Measurements from ENCODE around the gene TMEM213. TPM values are rescaled to one million over a fixed set of nuclear protein-coding genes. Genes with fewer than 3 reads are reported as not detected.

The TMEM213 gene
- total and polyA plus RNA-seq, 9 of the 15 experiments (the other 6 are each of a cell fraction or from before 2014, with no cell fraction given) = not detected

- TF ChIP-seq MLX (CRISPR knock-in tag; conservative IDR thresholded peaks at IDR 0.05) (no peak), ZNF232 (CRISPR knock-in tag; IDR thresholded peaks at IDR 0.05) (no peak), CTCF (IDR thresholded peaks at IDR 0.05 in 2 of 3, conservative IDR thresholded peaks at IDR 0.05 in 1 of 3; ENCODE audit: insufficient read depth in 2 of 3, low read depth in 1 of 3, low read length in 3 of 3) (no peak), GTF3C2 (IDR thresholded peaks at IDR 0.05; ENCODE audit: borderline replicate concordance, extremely low read depth, insufficient read length) (no peak), ZNF511 (CRISPR knock-in tag; IDR thresholded peaks at IDR 0.05) (no peak), HINFP (tag; conservative IDR thresholded peaks at IDR 0.05; ENCODE audit: low read depth) (no peak), NFE2 (IDR thresholded peaks at IDR 0.05; ENCODE audit: low read depth) (no peak), ZBTB17 (CRISPR knock-in tag; IDR thresholded peaks at IDR 0.05) (no peak), ATF2 (CRISPR knock-in tag; IDR thresholded peaks at IDR 0.05) (no peak)
Observed at GRCh38 chr7:138861051-138861450, 63.3 kb downstream of the TMEM213 start (continued).
